HFF-Myc (cell line): ENCODE results near the gene ELK3.

Source experiments
- DNase-seq: peaks from one replicate; pipeline ENCODE4 v3.0.0-alpha.2; 2011; ENCODE audit warnings: low read depth; ENCODE audit errors: extremely low read depth
- H3K4me3 ChIP-seq: replicated peaks from 2 replicates; pipeline ENCODE4 v1.5.1; 2011; ENCODE audit warnings: low read depth, mild to moderate bottlenecking, control low read depth, low read length
- CTCF ChIP-seq: IDR thresholded peaks from 2 replicates; pipeline ENCODE4 v1.5.1; 2012; ENCODE audit warnings: mild to moderate bottlenecking, low read depth, low read length, control low read depth; ENCODE audit errors: missing control alignments

The ELK3 gene

GRCh38 chr12:96201272-96202227, 7.4 kb downstream of the ELK3 start:
- no peak for TF ChIP-seq CTCF
- no peak for DNase-seq
- no peak overlapping the region for H3K4me3 ChIP-seq

GRCh38 chr12:96204381-96204780, 10.2 kb downstream of the ELK3 start:
- no peak overlapping the region for H3K4me3 ChIP-seq
- DNase-seq: no peak
- TF ChIP-seq CTCF: no peak

GRCh38 chr12:96205908-96206307, 11.7 kb downstream of the ELK3 start:
- DNase-seq: no peak
- no peak for TF ChIP-seq CTCF
- H3K4me3 ChIP-seq: no peak overlapping the region

- H3K4me3 ChIP-seq: no peak overlapping the region
- no peak for TF ChIP-seq CTCF
- DNase-seq: no peak
Measured at GRCh38 chr12:96206936-96207662, 12.9 kb downstream of the ELK3 start.

- DNase-seq: no peak
- H3K4me3 ChIP-seq: no peak overlapping the region
- TF ChIP-seq CTCF: no peak
Measured at GRCh38 chr12:96208346-96208745, 14.2 kb downstream of the ELK3 start.

- no peak for DNase-seq
- no peak overlapping the region for H3K4me3 ChIP-seq
- TF ChIP-seq CTCF: no peak
Measured at GRCh38 chr12:96208801-96209549, 14.8 kb downstream of the ELK3 start.
